A673 (cell line): ENCODE data around the gene DNMBP. TPM values are rescaled to one million over a fixed set of nuclear protein-coding genes. Genes with fewer than 3 reads are reported as not detected.

Source experiments
- BruUV-seq: library from RNA; stranded (reverse); fragments of 400-500 nt; replicated peaks from 2 replicates; lab custom pipeline; 2021; lab: Mats Ljungman, UMichigan
- CTCF ChIA-PET: fragments of 300-600 bp; sonication (Branson Sonifier 250); formaldehyde crosslinking; loops from one replicate; lab custom pipeline; 2022; ENCODE audit warnings: antibody characterized with exemption; lab: Charles Lee
- POLR2A ChIA-PET: fragments of 300-600 bp; sonication (Branson Sonifier 250); formaldehyde crosslinking; loops from one replicate; lab custom pipeline; 2022; ENCODE audit warnings: antibody characterized with exemption; ENCODE audit not compliant: low non-redundant PET; lab: Charles Lee
- DNase-seq: peaks from one replicate; pipeline ENCODE4 v3.0.0-alpha.2; 2015; ENCODE audit warnings: low spot score
- H3K27ac ChIP-seq: fragments of 200-600 bp; sonication (generic); 2 replicates; pipeline ENCODE4 v1.5.1; 2016; ENCODE audit warnings: mixed run types, low read depth, mild to moderate bottlenecking, mixed read lengths, antibody characterized with exemption, low read length; ENCODE audit not compliant: poor library complexity, severe bottlenecking
- H3K27me3 ChIP-seq: fragments of 200-600 bp; sonication (generic); replicated peaks from 2 replicates; pipeline ENCODE4 v1.6.1; 2017; ENCODE audit warnings: mixed run types, low read depth, mild to moderate bottlenecking, mixed read lengths, antibody characterized with exemption, low read length; ENCODE audit not compliant: insufficient read depth, poor library complexity
- H3K36me3 ChIP-seq: fragments of 200-600 bp; sonication (generic); 2 replicates; pipeline ENCODE4 v1.6.1; 2016; ENCODE audit warnings: mixed run types, mild to moderate bottlenecking, mixed read lengths, antibody characterized with exemption, low read length; ENCODE audit not compliant: insufficient read depth, poor library complexity, severe bottlenecking
- H3K4me1 ChIP-seq: fragments of 200-600 bp; sonication (generic); 2 replicates; pipeline ENCODE4 v1.6.1; 2017; ENCODE audit warnings: mixed run types, mild to moderate bottlenecking, mixed read lengths, antibody characterized with exemption, low read length; ENCODE audit not compliant: insufficient read depth, poor library complexity, severe bottlenecking
- H3K4me3 ChIP-seq: fragments of 200-600 bp; sonication (generic); 2 replicates; pipeline ENCODE4 v1.5.1; 2016; ENCODE audit warnings: low read depth, mixed run types, mild to moderate bottlenecking, mixed read lengths, low read length; ENCODE audit not compliant: poor library complexity, severe bottlenecking
- H3K9me3 ChIP-seq: fragments of 200-600 bp; sonication (generic); 2 replicates; pipeline ENCODE4 v1.6.1; 2016; ENCODE audit warnings: mixed run types, low read depth, mild to moderate bottlenecking, mixed read lengths, antibody characterized with exemption, low read length; ENCODE audit not compliant: poor library complexity, severe bottlenecking
- CTCF ChIP-seq: fragments of 300-800, 200-600 bp; sonication (generic); conservative IDR thresholded peaks from 2 replicates; pipeline ENCODE4 v1.5.1; 2017; ENCODE audit warnings: low read depth, mild to moderate bottlenecking, antibody characterized with exemption, low read length, moderate library complexity, mixed read lengths
- EZH2 ChIP-seq: fragments of 200-600 bp; sonication (generic); IDR thresholded peaks from 2 replicates; pipeline ENCODE4 v1.6.1; 2017; ENCODE audit warnings: borderline replicate concordance, low read depth, mild to moderate bottlenecking, mixed read lengths, antibody characterized with exemption, low read length; ENCODE audit not compliant: poor library complexity, severe bottlenecking
- intact Hi-C: fragments of 100-400 bp; cut with micrococcal nuclease; formaldehyde crosslinking; loops from one replicate; pipeline ENCODE4 v1.10.0; 2022; ENCODE audit not compliant: unreplicated experiment
- total RNA-seq: library from RNA; stranded (reverse); gene quantifications from 2 replicates; pipeline ENCODE4 v1.2.3, GENCODE V29; 2021

Gene DNMBP
- total RNA-seq, 1 experiment from 2014 or later: 28.0 TPM

DNA sequence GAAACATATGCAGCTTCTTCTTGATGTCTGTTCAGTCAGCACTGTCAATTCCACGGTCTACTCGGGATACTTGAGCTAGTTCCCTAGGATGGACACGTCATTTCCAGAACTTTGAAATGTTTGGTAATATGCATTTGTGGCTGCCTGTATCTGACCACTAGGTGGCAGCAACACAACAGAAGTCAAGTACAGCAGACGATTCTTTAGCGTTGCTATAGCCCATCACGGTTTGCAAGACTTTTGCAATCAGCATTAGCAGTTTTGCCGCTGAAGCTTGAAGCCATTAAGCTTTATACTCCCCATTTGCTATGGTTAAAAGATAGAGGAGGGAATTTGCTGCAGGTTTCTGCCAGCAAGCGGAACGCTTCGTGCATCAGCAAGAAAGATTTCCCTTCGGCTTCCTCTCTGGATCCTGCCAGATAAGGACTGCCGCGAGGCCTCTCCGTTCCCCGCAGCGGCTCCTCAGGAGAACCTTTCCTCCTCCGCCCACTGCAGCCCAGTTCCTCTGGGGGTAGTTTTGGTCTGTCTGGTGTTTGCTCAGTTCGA is 163.8 kb downstream of the DNMBP start:
- intact Hi-C loops: loop anchor here (5.0 to 10.0 kb wide), 7 partner anchors 119 to 671 kb away; partner anchors contain the start of genes DNMBP, ERLIN1 and SEC31B
- CTCF ChIA-PET: interaction anchor here (0.6 to 3.0 kb wide), 17 partner anchors 114 to 673 kb away, joined by 3 to 35 read pairs (median 3); partner anchors contain the start of genes COX15, CUTC and DNMBP
- H3K27ac ChIP-seq: no peak overlapping the region
- H3K36me3 ChIP-seq: no peaks in the 10 kb centered on the region
- H3K9me3 ChIP-seq: no peaks in the 10 kb centered on the region
- POLR2A ChIA-PET: interaction anchor here (0.6 kb wide), 1 partner anchor 121 kb away, joined by 4 read pairs; no protein-coding TSS in a partner anchor
- H3K27me3 ChIP-seq: no peaks in the 10 kb centered on the region
- H3K4me3 ChIP-seq: no peak overlapping the region
- BruUV-seq: no TSS peak
- H3K4me1 ChIP-seq: peaks cover 18% of the 10 kb centered on the region
- no peak for TF ChIP-seq EZH2
- TF ChIP-seq CTCF: peak; percentile 96
- peak; percentile 93 for DNase-seq

DNA sequence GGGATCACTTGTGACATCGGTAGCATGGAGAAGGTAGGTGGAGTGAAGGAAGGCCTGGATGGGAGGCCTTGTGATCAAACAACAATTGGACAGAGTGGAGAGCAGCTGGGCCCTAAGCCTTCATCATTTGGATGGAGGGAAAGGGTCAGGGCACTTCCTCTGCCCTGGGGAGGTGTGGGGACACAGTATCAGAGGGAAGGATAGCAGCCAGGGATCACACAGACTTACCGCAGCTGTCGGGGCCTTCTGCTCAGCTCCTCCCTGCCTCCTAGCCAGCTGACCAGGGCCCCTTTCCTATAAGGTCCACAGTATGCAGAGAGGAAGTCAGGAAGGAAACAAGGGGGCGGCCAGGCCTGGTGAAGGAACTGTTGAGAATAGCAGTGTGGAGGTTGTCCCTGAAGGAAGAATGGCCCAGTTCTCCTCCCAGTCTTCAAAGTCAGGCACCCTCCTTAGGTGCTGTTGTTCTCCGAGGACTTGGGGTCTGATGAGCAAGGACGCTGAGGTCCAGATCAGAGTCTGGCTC is 165.3 kb downstream of the DNMBP start:
- Histone ChIP-seq H3K9me3 (no peaks in the 10 kb centered on the region), H3K4me3 (no peak overlapping the region), H3K27ac (no peak overlapping the region), H3K4me1 (peaks cover 6% of the 10 kb centered on the region), H3K27me3 (no peaks in the 10 kb centered on the region), H3K36me3 (no peaks in the 10 kb centered on the region)
- ChIA-PET POLR2A (interaction anchor here (0.7 kb wide), 1 partner anchor 201 kb away, joined by 3 read pairs; no protein-coding TSS in a partner anchor), CTCF (interaction anchor here (1.2 to 3.0 kb wide), 3 partner anchors 113 to 586 kb away, joined by 3 to 35 read pairs (median 5); partner anchors contain the start of genes COX15 and CUTC)
- intact Hi-C loops: loop anchor here (10.0 kb wide), 2 partner anchors 120 to 400 kb away; no protein-coding TSS in a partner anchor
- no TSS peak for BruUV-seq
- TF ChIP-seq EZH2: no peak
- no peak for DNase-seq

GRCh38 chr10:99843310-99843709 is 166.4 kb downstream of the DNMBP start:
- intact Hi-C loops: loop anchor here (10.0 kb wide), 2 partner anchors 121 to 401 kb away; no protein-coding TSS in a partner anchor
- Histone ChIP-seq H3K27ac (no peak overlapping the region), H3K4me3 (no peak overlapping the region), H3K4me1 (peaks cover 5% of the 10 kb centered on the region), H3K9me3 (no peaks in the 10 kb centered on the region), H3K27me3 (no peaks in the 10 kb centered on the region), H3K36me3 (no peaks in the 10 kb centered on the region)
- CTCF ChIA-PET: no interaction called here
- no peak for DNase-seq
- POLR2A ChIA-PET: no interaction called here
- no TSS peak for BruUV-seq
- TF ChIP-seq EZH2 (no peak), CTCF (no peak)
